ENCODE measurements around the gene CTAG2.
"Not testable (repeated sequence)": the region's sequence is repeated elsewhere in the genome, so short reads cannot be mapped to it uniquely, and the experiment has no call there.

DNA sequence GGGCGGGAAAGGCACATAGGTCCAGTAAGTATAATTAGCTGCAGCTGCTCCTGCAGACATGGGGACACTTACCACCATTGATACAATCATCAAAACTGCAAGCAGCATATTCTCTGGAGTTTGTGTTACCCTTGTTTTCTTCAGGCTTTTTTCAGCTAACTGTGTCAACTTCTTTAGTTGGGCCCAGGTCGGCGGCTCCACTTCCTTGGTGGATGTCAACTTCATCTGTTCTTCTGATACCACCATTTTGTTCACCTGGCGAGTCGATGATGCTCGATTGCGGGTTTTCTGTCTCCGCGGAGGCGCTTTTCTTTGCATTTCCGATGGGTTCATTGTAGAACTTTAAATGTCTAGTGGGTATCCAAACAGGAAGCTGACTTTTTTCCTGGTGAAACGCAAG, 42.2 kb downstream of the CTAG2 start:
- TF ChIP-seq, protein P1, sequence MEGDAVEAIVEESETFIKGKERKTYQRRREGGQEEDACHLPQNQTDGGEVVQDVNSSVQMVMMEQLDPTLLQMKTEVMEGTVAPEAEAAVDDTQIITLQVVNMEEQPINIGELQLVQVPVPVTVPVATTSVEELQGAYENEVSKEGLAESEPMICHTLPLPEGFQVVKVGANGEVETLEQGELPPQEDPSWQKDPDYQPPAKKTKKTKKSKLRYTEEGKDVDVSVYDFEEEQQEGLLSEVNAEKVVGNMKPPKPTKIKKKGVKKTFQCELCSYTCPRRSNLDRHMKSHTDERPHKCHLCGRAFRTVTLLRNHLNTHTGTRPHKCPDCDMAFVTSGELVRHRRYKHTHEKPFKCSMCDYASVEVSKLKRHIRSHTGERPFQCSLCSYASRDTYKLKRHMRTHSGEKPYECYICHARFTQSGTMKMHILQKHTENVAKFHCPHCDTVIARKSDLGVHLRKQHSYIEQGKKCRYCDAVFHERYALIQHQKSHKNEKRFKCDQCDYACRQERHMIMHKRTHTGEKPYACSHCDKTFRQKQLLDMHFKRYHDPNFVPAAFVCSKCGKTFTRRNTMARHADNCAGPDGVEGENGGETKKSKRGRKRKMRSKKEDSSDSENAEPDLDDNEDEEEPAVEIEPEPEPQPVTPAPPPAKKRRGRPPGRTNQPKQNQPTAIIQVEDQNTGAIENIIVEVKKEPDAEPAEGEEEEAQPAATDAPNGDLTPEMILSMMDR (IDR thresholded peaks at IDR 0.05; ENCODE audit: insufficient read depth, low read depth, low read length): not testable (repeated sequence)
- not testable (repeated sequence) for TF ChIP-seq EZH2 (IDR thresholded peaks at IDR 0.05; ENCODE audit: insufficient read depth, low read length)
